HTERT RPE-1 (cell line): ENCODE measurements around the gene FAM120A.
"Not testable (repeated sequence)": the region's sequence is repeated elsewhere in the genome, so short reads cannot be mapped to it uniquely, and the experiment has no call there.

Source experiments
- in situ Hi-C: fragments of 300-500 bp; cut with MboI; formaldehyde crosslinking; loops from 4 replicates; pipeline ENCODE4 v1.14.3; 2020; ENCODE audit warnings: low sequenced_read_pairs

FAM120A gene

GRCh38 chr9:93508207-93508606 lies 56.7 kb downstream of the FAM120A start:
- in situ Hi-C loops = no loop called here

DNA sequence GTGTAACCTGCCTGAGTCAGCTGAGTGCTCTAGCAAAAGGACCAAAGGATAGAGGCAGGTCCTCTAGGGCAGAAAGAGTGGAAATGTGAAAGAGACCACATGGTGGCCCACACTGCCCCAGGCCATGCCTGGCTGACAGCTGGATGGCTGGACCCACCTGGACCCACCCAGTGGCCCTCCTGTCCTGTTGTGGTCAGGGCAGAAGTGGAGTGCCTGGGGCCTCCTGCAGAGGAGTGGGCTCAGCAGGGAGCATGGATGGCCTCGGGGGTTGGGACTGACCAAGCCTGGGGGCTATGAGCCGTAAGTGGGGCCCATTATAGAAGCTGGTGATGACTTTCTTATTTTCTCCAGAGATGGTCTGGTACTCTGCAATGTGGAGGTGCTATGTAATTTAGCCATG lies 57.6 kb downstream of the FAM120A start:
- in situ Hi-C loops = no loop called here

DNA sequence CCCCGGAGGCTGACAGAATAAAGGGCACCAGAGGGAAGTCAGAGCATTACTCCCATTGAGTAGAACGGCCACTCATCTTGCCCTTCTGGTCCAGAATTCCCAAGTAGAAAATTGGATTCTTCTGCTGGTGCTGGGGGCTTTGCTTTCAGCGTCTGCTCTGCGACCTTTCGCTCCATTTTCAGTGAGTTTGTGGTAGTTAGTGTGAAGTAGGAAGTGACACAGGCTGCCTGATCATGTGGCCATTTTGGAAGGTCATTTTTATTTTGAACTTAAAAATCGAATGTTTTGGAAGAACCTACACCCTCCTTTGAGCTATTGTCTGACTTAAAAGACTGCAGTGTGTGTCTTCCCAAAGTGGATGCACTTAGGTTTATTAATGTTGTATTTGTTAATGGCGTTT lies 58.6 kb downstream of the FAM120A start:
- in situ Hi-C loops = no loop called here

GRCh38 chr9:93511228-93511627 lies 59.7 kb downstream of the FAM120A start:
- in situ Hi-C loops = not testable (repeated sequence)

DNA sequence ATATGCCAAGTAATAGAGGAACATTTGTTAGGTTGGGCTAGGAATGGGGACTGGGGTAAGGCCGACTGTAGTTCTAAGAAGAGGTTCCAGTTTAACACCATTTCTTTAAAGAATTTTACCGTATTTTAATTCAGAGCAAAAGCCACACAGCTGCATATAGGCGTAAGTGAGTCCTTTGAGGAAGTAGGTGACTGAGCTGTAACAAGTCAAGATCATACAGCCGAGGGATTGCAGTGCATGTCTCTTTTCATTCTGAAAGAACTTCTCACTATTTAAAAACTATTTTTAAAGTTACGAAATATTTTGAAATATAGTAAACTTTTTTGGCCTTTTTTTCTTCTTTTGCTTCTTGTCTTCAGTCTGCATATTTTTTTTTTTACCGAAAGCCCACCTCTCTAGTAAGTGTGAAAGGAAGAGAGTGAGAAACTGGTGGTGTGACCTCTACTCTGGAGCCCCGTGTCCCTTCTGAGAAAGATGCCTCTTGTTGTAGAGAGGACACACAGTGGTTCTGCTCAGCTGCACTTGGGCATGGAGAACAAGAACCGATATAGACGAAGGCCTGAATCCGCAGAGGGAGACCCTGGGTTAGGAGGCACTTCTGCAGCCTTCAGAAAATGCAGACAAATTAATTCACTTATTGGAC lies 60.8 kb downstream of the FAM120A start:
- in situ Hi-C loops = not testable (repeated sequence)

- in situ Hi-C loops = no loop called here
Measured at GRCh38 chr9:93513606-93514005, 62.1 kb downstream of the FAM120A start.

- in situ Hi-C loops = no loop called here
Measured at GRCh38 chr9:93517331-93517730, 65.8 kb downstream of the FAM120A start.

DNA sequence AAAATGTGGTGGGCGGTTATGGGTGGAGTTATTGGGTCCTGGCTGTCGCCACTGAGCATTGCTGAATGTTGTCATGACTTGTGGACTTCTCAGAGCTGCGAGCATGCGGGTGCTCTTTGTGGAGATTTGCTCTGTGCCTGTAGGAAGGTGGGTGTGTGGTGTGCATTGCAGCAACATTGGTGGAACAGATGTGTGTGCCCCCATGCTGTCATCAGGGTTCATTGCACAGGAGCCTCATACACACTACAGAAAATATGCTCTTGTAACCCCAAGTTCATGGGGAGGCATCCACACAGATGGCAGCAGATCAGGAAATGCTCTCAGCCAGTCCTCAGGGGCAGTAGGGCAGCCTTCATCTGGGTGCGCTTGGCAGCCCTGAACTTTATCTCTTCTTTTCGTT lies 69.0 kb downstream of the FAM120A start:
- in situ Hi-C loops = no loop called here

DNA sequence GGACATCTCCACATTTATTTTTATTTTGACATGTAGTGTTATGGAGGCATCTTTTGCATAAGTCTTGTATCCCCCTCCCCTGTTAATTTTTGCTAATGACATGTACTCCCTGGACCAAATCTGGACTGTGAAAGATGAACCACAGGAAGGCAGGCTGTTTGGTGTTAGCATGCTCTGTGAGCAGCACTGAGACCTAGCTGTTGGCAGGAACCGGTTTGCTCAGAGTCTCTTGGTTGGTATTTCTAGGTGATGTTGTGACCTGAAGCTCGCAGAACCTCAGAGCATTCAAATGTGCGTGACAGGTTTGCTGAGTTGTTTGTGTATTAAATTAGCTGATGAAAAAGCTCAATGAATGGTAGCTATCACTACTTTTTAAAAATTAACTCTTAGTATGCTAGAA lies 71.3 kb downstream of the FAM120A start:
- in situ Hi-C loops = no loop called here

GRCh38 chr9:93523518-93524144 lies 72.1 kb downstream of the FAM120A start:
- in situ Hi-C loops = no loop called here

DNA sequence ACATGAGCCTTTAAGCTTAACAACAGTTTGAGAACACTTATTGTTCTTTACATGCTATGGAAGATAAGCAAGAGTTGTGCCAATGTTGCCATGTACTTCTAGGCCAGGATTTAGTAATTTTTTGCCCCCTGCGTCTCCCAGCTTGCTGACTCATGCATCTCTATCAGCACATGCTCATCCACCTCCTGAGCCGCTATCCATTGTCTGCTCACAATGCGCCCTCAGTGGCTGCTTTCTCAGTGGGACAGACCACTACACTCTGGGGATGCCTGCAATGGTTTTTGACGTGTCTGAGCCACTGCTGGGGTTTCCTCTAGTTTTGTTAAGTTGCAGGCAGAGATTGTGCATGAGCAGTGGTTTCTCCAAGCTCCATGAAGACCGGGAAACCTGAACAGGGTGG lies 74.0 kb downstream of the FAM120A start:
- in situ Hi-C loops = no loop called here

DNA sequence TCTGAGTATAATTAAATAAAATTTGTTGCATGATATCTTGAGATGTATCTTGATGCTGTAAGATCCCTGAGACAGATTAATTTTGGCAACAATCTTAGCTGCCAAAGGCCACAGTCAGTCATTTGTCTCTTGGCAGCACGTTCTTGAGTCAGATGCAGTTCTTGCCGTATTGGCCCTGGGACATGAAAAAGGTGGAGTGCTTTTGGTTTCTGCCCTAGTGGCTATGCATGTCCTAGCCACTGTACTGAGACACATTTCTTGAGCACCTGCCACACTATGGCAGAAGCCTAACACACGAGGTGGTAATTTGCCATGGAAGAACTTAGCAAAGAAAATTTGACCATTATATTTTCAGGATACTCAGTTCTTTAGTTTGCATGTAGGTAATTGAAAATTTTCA lies 79.9 kb downstream of the FAM120A start:
- in situ Hi-C loops = no loop called here

GRCh38 chr9:93532141-93532540 lies 80.7 kb downstream of the FAM120A start:
- in situ Hi-C loops = no loop called here

GRCh38 chr9:93533863-93534262 lies 82.4 kb downstream of the FAM120A start:
- in situ Hi-C loops = no loop called here

- in situ Hi-C loops = no loop called here
Measured at GRCh38 chr9:93536167-93536566, 84.7 kb downstream of the FAM120A start.

- in situ Hi-C loops = no loop called here
Measured at GRCh38 chr9:93536874-93537273, 85.4 kb downstream of the FAM120A start.

GRCh38 chr9:93540305-93540704 lies 88.8 kb downstream of the FAM120A start:
- in situ Hi-C loops = no loop called here

DNA sequence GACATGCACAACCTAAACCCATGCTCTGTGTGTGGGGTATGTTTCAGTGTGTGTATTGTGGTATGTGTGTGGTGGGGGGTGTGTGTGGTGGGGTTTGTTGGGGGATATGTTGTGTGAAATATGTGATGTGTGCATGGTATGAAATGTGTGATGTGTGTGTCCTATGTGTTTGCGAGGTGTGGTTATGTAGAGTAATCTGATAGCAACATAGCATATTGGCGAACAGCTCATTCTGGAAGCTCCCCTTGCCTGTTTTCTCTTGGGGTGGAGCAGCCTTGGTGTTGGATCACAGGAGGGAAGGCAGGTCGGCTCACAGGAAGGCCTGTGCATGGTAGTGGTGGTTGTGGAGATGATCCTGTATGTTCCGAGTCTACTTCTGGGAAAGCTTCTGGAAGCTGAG lies 89.5 kb downstream of the FAM120A start:
- in situ Hi-C loops = no loop called here

DNA sequence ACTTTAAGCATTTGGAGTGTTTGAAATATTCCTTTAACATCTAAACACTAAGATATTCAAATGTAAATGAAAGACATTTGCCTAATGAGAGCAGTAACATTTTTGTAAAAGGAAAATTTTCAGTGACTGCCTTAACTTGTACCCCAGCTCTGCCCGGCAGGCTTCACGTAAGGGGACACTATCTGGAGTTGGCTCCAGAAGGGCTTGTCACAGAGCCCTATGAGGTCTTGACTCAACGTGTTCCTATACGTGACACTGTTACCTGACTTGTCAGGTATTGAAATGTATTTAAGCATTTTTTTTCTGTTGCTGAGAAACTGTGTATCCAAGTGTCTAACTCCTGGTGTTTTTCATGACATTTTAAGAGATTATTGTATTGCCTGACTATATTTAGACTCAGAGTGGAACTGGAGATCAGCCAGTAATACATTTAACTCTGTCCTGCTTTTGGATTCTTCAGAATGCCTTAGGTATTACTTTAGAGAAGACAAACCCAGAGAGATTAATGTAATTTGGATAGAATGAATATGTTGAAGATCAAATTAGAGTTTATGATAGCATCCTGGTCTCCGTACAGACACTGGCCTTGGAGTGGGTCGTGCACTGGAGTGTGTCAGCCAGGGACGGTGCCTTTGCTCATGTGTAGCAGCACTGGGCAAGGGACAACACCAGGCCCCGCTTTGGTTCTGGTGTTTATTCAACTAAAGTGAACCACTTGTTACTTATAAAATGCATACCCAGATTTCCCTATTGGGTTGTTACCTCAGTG lies 90.3 kb downstream of the FAM120A start:
- in situ Hi-C loops = no loop called here

GRCh38 chr9:93543117-93543516 lies 91.6 kb downstream of the FAM120A start:
- in situ Hi-C loops = no loop called here

- in situ Hi-C loops = no loop called here
Measured at GRCh38 chr9:93546356-93546755, 94.9 kb downstream of the FAM120A start.

GRCh38 chr9:93549611-93550010 lies 98.1 kb downstream of the FAM120A start:
- in situ Hi-C loops = no loop called here
